GM21528 (cell line): ENCODE data around the gene APRT.

Experiments used
- ATAC-seq: cut with Tn5 transposase; IDR thresholded peaks from one replicate; pipeline ENCODE4 v1.9.1; 2021; ENCODE audit warnings: mild to moderate bottlenecking, moderate library complexity; ENCODE audit not compliant: unreplicated experiment, low FRiP score

APRT gene

GRCh38 chr16:88809068-88809675 lies 2.6 kb downstream of the APRT start:
- no peak for ATAC-seq

- ATAC-seq = no peak
Observed at GRCh38 chr16:88807626-88808453, 3.9 kb downstream of the APRT start.

DNA sequence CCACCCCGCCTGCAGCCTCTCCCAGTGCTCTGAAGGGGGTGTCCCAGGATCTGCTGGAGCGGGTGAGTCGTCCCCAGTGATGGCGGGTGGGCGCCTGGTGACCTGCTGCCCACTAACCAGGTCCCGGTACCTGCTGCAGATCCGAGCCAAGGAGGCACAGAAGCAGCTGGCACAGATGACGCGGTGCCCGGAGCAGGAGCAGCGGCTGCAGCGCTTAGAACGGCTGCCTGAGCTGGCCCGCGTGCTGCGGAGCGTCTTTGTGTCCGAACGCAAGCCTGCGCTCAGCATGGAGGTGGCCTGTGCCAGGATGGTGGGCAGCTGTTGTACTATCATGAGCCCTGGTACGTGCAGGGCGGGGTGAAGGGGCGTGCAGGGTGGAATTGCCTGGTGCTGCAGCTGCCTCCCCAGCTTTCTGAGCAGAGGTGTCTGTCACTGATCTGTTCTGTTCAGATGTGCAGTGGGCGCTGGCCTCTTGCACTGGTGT lies 4.5 kb downstream of the APRT start:
- no peak for ATAC-seq

DNA sequence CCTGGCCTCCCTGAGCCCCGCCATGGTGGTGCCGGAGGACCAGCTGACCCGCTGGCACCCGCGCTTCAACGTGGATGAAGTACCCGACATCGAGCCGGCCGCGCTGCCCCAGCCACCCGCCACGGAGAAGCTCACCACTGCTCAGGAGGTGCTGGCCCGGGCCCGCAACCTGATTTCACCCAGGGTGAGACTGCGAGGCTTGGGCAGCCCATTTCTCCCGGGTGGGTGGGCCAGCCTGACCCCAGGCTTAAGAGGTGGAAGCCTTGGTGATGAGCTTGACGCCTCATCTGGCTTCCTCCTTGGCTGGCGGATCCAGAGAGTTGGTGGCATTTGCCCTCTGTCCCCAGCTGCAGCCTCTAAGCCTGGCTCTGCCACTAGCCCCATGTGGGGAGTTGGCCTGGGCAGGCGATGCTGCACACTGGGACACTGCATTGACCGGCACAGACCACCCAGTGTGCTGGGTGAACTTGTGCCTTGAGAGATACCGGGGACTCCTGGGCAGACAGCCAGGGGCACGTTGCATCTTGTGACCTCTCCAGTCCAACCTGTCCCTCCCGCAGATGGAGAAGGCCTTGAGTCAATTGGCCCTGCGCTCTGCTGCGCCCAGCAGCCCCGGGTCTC lies 5.1 kb downstream of the APRT start:
- ATAC-seq = no peak

DNA sequence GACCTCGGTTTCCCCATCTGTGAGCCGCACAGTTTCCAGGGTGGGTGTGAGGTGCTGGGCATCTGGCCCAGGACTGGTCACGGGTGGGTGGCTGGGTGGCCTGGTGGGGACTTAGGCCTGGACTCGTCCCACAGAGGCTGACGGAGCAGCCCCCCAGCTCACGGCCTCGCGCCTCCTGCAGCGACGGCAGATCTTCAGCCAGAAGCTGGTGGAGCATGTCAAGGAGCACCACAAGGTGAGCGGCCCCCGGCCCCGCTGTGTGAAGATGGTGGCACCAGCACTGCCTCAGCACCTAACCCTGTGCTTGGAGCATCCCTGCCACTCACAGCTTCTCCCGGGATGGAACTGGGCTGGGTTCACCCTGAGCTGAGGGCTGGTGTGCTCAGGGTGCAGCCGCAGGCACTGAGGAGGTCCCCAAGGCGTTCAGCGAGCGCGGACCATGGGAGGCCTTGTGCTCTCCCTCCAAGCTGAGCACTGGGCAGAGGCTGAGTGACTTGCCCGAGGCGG lies 5.8 kb downstream of the APRT start:
- no peak for ATAC-seq

- no peak for ATAC-seq
Observed at GRCh38 chr16:88805340-88805715, 6.4 kb downstream of the APRT start.

DNA sequence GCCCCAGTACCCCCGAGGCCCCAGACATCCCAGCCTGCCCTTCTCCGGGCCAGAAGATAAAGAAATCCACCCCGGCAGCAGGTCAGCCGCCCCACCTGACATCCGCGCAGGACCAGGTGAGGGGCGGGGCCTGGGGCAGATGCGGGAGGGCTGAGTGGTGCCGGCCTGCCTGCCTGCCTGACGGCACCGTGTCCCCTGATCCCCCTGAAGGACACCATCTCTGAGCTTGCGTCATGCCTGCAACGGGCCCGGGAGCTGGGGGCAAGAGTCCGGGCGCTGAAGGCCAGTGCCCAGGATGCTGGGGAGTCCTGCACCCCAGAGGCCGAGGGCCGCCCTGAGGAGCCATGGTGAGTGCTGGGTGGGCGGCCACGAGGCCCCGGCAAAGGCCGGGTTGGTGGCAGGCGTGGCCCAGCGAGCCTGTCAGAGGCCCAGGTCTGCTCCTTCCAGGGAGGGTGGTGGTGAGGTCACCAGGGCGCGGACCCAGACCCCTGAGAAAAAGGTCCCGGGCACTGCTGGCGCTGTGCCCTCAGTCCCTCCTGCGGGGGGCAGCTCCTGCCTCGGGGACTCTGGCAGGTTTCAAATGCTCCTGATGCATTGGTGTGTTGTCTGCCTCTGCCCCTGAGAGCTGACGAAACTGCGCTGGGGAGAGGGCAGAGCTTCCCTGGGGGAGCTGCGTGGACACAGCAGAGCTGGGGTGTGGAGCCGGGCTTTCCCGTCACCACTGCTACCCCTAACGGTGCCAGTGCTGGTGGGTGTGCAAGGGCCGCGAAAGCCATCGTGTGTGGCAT lies 7.0 kb downstream of the APRT start:
- ATAC-seq = no peak

DNA sequence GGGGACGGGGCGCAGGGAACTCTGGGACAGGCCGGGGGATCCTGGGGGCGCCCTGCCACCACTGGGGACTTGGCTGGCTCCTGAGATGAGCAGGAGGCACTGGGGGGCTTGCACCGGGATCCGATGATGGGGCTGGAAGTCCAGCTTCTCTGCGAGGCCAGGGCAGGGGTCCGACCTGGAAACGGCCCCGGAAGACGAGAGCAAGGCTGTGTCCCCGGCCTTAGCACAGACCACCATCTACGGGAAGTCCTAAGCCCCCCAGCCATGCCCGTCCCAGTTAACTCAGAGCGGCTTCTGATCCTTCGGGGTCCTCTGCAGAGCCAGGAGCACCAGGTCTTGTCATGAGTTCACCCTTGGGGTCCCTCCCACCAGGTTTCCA lies 7.6 kb downstream of the APRT start:
- ATAC-seq = no peak

GRCh38 chr16:88803264-88803987 lies 8.3 kb downstream of the APRT start, which contains the start of gene CDT1:
Gene CDT1, plus strand, starts transcription at chr16:88803789. Its CDS starts 43 bp downstream, at chr16:88803832.
- peak; percentile 57 for ATAC-seq

DNA sequence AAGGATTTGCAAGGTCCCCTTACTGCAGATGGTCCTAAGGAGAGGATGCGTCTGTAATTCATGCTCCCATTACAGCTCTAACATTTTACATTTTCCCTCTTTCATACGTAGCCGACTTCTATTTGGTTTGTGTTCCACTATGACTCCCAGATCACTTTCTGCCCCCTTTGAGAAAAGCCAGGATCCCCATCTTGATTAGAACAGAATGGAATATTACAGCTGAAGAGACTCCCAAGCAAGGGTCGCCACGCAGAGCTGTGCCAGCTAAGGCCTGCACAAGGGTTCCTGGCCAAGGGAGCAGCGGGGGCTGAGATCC lies 11.5 kb downstream of the APRT start:
- ATAC-seq = no peak

- no peak for ATAC-seq
Observed at GRCh38 chr16:88799569-88800276, 12.0 kb downstream of the APRT start.

- ATAC-seq = no peak
Observed at GRCh38 chr16:88798772-88799455, 12.8 kb downstream of the APRT start.

- ATAC-seq = no peak
Observed at GRCh38 chr16:88798073-88798472, 13.7 kb downstream of the APRT start.

DNA sequence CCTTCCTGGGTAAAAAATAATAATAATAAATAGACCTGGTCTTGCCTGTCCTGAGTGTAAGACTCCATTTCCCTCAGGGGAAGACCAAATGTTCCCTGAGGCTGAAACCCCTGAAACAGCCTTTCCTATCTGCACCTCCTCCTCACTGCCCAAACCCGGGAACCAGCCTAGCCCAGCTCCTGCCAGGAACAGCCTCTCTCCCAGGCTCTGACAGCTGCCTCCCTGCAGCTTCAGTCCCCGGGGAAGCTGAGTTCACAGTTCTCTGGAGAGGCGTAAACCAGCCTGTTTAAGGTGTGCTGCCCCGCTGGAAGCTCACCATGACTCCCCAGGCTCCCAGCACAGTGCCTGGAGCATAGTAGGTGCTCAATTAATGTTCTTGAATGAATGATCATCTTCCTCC lies 15.4 kb downstream of the APRT start:
- no peak for ATAC-seq

DNA sequence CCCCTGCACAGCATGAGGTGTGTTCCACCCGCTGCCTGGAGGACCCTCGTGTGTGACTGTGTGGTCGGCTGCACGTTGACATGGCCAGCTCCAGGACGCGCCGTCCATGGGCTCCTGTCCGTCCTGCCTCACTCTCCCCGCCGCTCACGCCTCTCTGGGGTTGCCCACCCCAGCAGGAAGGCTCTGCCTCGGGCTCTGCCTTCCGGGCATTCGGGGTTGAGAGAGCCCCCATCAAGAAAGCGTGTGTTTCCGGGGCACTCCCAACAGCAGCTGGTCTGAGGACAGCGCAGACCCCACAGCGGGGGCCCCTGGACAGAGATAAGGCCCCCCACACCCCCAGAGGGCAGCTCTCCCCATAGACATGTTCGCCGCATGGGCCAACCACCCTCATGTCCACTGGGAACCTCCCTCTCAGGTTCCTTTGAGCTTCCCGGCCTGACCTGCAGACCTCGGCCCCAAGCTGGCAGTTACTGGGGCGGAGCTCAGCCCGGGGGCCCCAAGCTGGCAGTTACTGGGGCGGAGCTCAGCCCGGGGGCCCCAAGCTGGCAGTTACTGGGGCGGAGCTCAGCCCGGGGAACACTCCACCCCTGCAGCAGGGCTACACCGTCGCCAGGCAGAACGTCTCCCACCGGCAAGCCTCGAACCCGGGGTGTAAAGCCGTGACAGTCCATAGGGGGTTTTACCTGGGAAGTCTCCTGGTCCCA lies 18.3 kb downstream of the APRT start:
- ATAC-seq = no peak

- ATAC-seq = no peak
Observed at GRCh38 chr16:88792668-88793250, 19.0 kb downstream of the APRT start.

DNA sequence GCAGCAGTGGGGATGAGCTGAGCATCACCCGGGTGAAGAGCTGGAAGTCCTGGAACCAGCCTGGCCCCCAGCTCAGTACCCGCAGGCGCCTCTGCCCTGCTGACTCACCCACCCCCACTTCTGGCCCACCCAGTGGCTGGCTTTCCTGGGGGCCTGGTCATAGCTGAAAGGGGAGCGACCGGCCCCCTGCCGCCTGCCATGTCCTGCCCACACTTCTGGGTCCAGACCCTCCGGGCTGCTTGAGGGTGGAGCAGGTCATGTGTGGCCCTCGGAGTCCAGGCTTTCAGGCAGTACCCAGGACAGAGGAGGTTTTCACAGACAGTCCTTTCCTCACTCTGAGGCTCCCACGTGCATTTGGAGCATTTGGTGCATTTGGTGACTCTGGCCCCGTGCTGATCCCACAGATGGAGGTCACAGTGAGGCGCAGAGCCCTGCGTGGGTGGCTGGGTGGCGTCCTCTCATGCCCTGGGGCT lies 19.6 kb downstream of the APRT start:
- ATAC-seq = no peak
